ENCODE results near the gene ARID2.

Gene ARID2

GRCh38 chr12:45688183-45688582 is 41.3 kb upstream of the ARID2 start:
- ChIA-PET POLR2A (no interaction called here), CTCF (no interaction called here)
- Histone ChIP-seq H3K27ac (ENCODE audit: extremely low read depth, low read depth, low read length) (no peak overlapping the region), H3K4me1 (ENCODE audit: control insufficient read depth, insufficient read depth, low read length) (no peaks in the 10 kb centered on the region; the same call in 1 of the 2 replicates), H3K9me3 (ENCODE audit: control insufficient read depth, insufficient read depth, low read depth, low read length) (no peaks in the 10 kb centered on the region), H3K4me3 (ENCODE audit: low read depth, low read length) (no peak overlapping the region), H3K36me3 (ENCODE audit: control insufficient read depth in 2 of 2, insufficient read depth in 1 of 2, low read length in 2 of 2) (no peaks in the 10 kb centered on the region)
- TF ChIP-seq ZBTB44 (tag by site-specific recombination; IDR thresholded peaks at IDR 0.05) (no peak), ZNF280C (tag by site-specific recombination; IDR thresholded peaks at IDR 0.05) (no peak), ZBTB8A (tag by site-specific recombination; IDR thresholded peaks at IDR 0.05) (peak; percentile 42), ZNF138 (tag by site-specific recombination; IDR thresholded peaks at IDR 0.05; ENCODE audit: borderline replicate concordance) (no peak), SP7 (tag by site-specific recombination; IDR thresholded peaks at IDR 0.05) (no peak), ZNF292 (tag by site-specific recombination; IDR thresholded peaks at IDR 0.05; ENCODE audit: borderline replicate concordance, low read depth) (no peak), ZIC2 (tag by site-specific recombination; IDR thresholded peaks at IDR 0.05) (peak; percentile 46), ZNF211 (tag by site-specific recombination; IDR thresholded peaks at IDR 0.05; ENCODE audit: low read depth) (no peak), IKZF3 (tag by site-specific recombination; IDR thresholded peaks at IDR 0.05) (no peak), PRDM6 (tag by site-specific recombination; IDR thresholded peaks at IDR 0.05) (0 out of 2 replicates have a peak, but pooled peaks have one; percentile 13), GLIS1 (tag by site-specific recombination; IDR thresholded peaks at IDR 0.05) (peak; percentile 32; the same call in 1 of the 2 replicates)

GRCh38 chr12:45695035-45695434 is 34.5 kb upstream of the ARID2 start:
- no peak for TF ChIP-seq ZBTB10 (tag by site-specific recombination; IDR thresholded peaks at IDR 0.05)
- TF ChIP-seq ZNF133 (tag by site-specific recombination; IDR thresholded peaks at IDR 0.05): no peak
- TF ChIP-seq SP2 (tag by site-specific recombination; IDR thresholded peaks at IDR 0.05): no peak
- TF ChIP-seq ZNF654 (tag by site-specific recombination; IDR thresholded peaks at IDR 0.05; ENCODE audit: low read depth): no peak
- no peak for TF ChIP-seq ZNF544 (tag by site-specific recombination; IDR thresholded peaks at IDR 0.05)
- TF ChIP-seq PRDM6 (tag by site-specific recombination; IDR thresholded peaks at IDR 0.05): no peak
- TF ChIP-seq CTCF (tag by site-specific recombination; IDR thresholded peaks at IDR 0.05): no peak
- TF ChIP-seq ZNF549 (tag by site-specific recombination; IDR thresholded peaks at IDR 0.05): peak; percentile 23; the same call in 1 of the 2 replicates
- H3K36me3 ChIP-seq (ENCODE audit: control insufficient read depth in 2 of 2, insufficient read depth in 1 of 2, low read length in 2 of 2): no peaks in the 10 kb centered on the region
- ChIA-PET CTCF (interaction anchor here (0.6 kb wide), 1 partner anchor 82 kb away, joined by 3 read pairs; no protein-coding TSS in a partner anchor), POLR2A (no interaction called here)
- H3K4me3 ChIP-seq (ENCODE audit: low read depth, low read length): no peak overlapping the region
- H3K9me3 ChIP-seq (ENCODE audit: control insufficient read depth, insufficient read depth, low read depth, low read length): no peaks in the 10 kb centered on the region
- no peaks in the 10 kb centered on the region for H3K4me1 ChIP-seq (ENCODE audit: control insufficient read depth, insufficient read depth, low read length)
- no peak overlapping the region for H3K27ac ChIP-seq (ENCODE audit: extremely low read depth, low read depth, low read length)

Measured in HEK293 (cell line).